Stimulated activated CD4-positive, alpha-beta T cell treated with anti-CD3 and anti-CD28 coated beads, Interleukin-12 subunit alpha, Interleukin-12 subunit beta, amount 100 ng/mL, for 48 hours (primary cell): ENCODE results near the gene TRPC4AP.

Experiments
- DNase-seq, 3 donors: peaks; one replicate each; pipeline ENCODE4 v3.0.0-alpha.2; 2020; ENCODE audit warnings: low read depth in 2 of 3, low spot score in 1 of 3

Gene TRPC4AP

DNA sequence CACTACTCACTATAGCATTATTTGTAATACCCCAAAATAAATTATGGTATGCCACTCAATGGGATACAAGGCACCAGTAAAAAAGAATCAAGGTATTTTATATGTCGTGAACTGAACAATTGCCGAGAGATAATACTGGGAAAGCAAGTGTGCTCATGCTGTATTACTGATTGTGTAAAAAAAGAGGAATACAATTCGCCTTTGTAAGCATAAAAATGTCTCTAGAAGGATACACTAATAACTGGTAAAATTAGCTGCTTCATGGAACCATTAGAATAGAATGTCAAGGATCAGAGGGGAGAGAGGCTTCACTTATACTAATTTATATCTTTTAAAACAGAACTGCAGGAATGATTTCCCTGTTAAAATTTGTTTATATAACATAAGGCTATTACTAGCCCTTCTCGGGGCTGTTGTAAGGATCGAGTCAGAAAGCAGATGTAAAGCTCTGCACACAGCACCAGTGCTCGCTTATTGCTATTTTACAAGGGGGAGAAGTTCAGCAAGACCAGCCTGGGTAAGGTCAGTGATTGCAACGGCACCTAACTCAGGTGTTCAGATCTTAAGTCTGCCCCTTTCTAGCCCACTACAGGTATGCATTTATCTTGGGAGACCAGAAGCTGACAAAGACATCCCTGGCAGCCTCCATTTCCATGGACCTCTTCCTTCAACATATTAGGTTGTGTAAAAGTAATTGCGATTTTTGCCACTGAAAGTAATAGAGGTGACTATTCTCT, 75.3 kb downstream of the TRPC4AP start:
- DNase-seq: no peak

DNA sequence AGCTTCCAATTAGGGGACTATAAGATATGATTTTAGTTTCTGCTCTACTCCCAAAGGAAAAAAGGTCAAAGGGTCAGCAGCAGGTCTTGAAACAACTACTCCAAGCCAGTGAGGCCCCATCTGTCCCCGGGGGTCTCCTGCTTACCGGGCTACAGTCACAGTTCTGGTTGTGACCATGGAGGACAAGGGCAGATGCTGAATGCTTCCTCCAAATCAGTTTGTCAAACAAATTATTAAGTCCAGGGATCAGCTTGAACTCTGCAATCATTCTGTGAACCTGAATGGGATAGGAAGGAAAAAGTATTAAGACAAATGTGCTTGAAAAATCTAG, 76.8 kb downstream of the TRPC4AP start:
- no peak for DNase-seq

DNA sequence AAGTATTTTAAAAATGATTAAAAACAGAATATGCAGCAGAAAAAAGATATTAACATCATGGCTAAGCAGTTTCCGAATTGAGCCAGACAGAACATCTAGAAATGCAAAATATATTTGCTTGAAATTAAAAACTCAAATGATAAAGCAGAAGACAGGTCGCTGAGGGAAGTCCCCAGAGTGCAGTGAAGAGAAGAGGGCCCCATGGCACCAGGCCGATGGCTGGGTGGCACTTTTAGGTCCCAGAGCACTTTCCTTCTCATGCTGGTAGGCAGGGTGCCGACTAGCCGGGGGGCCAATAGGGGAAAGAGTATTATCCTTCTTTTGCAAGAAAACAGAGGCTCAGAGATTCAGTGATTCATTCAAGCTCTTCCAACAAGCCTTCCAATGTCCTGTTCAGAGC, 78.1 kb downstream of the TRPC4AP start:
- DNase-seq: no peak

DNA sequence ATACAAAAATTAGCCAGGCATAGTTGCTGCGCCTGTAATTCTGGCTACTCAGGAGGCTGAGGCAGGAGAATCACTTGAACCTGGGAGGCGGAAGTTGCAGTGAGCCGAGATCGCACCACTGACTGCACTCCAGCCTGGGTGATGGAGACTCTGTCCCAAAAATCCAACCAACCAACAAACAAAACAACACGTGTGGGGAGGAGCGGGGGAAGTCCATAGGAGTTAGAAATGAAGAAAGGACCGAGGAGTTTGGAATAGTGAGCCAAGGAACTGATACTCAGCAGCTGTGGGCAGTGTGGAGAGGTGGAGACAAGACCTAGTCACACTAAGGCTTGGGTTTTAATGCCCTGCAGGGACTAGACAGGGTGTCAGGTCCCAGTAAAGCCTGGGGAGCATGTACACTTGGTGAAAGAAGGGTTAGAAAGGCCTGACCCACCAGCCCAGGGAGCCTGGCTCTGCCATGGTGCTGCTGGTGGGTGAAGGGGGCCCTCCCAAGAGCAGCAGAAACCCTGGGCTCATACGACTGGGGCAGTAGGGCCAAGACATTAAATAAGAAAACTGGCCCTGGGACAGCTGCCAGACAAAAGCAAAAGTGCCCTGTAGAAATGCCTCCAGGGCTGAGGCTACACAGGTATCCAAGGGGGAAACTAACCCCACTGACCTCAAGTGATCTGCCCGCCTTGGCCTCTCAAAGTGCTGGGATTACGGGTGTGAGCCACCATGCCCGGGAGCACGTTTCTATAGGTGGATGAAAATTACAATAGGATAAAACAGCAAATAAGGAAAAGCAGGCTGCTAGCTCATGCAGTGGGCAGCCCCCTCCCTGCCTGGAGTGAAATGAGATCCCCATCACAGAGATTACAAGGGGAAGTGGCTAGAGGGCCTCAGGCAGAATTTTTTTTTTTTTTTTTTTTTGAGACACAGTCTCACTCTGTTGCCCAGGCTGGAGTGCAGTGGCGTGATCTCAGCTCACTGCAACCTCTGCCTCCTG, 78.9 kb downstream of the TRPC4AP start:
- DNase-seq: no peak

DNA sequence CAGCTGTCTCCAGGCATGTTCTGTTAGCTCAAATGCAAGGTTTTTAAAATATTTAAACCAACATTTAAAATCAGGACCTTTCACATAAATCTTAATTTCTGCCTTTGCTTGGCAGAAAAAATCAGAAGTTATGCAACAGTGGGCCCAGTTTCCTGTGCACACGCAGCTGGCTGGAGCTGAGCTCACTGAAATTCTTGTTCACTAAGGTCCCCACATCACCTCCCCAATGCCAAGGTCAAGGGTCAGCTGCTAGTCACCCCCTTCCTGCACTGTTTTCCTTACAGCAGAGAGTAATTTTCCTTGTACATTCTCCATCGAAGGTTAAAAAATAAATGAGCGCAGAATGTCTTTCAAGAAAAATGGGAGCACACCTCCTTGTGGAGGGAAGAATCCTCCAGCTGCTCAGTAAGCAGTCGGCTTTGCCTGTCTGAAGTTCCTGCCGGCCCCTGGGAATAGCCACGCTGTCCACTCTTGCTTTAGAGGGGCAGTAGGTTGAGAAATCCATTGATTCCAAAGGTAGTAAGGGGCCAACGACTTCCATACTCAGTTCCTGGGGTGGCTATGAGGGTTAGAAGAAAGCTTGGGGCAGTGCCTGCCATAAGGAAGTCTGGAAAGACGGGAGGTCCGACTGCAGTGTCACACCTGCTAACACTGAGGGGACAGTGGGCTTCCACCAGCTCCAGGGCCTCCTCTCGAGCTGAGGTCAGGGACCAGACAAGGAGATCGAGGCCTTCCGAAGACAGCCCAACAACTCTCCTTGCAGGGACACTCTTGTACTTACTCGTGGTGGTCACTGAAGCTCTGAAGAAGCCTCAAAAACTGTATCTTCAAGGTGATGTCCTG, 80.2 kb downstream of the TRPC4AP start:
- no peak for DNase-seq

DNA sequence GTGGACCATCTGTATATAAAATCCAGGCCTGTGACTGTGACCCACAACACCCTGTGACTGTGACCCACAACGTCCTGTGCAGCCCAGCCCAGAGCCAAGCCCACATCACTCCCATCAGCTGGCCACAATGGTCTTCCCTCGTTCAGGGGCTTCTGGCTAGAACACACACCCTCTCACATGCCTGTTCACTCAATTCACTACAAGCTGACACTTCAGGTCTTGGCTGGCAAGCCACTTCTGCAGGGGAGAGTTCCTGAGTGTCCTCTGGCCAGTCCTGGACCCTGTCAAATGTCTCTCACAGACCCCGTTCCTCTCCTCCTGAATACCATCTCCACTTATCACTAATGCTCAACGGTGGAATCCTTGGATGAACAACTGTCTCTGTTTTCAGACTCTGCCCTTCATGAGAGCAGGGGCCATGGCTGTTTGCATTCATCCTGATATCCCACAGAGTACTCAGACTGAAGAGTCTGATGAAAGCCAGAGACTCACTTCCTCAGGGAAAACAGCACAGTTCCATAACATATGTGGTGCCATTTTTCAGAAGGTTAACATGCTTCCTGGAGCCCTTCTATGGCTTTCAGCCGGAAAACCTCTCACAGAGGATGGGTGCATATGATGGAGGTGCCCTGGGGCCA, 80.9 kb downstream of the TRPC4AP start:
- DNase-seq: no peak

DNA sequence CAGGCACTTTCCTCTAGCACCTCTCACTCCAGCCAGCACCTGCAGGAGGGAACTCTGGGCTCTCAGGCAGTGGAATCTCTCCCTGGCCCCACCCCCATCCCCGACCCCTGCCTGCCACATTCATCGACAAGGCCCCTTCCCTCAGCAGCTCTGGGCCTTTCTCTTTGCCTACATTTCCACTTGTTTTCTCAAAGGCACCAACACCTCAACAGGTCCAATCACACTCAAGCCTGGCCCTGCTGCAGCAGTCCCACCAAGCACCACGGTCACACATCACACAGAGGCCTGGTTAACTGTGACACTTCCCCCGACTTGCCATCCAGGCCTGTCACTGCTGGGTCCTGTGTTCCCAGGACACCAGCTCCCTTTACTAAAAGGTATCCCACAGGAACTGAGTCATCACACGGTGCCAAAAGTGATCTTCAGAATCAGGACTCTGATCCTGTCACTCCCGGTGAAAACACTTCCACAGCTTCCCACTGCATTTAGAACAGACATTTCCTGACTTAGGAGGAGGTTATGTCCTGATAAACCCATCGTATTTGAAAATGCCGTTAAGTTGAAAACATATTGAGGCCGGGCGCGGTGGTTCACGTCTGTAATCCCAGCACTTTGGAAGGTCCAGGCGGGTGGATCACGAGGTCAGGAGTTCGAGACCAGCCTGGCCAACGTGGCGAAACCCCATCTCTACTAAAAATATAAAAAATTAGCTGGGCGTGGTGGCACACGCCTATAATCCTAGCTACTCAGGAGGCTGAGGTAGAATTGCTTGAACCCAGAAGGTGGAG, 82.0 kb downstream of the TRPC4AP start:
- no peak for DNase-seq

DNA sequence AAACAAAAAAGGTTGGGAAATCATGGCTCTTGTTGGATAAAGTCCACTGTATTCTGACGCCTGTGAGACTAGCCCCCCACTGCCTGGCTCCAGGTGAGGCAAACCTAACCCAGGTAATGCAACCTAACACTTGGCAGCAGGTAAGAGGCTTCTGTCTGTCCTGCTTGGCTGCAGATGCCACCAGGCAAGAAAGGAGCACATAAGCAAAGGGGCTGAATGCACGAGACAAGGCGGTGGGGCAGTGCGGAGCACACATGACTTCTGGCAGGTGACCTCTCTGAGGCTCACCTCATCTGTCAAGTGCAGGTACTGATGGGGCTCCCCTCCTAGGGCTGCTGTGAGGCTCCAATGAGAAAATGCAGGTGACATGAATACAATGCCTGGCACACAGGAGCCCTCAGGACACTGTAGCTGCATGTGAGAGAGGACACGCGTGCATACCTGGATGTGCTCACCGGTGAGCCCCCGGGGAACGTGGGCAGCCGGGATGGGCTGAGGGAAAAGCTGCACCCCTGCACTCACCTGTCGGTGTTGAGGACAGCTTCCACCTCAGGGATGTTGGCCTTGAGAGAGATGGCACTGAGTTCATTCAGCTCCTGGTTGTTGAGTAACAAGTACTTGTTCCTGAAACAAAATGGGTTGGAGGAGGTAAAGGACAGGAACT, 82.8 kb downstream of the TRPC4AP start:
- DNase-seq: no peak

DNA sequence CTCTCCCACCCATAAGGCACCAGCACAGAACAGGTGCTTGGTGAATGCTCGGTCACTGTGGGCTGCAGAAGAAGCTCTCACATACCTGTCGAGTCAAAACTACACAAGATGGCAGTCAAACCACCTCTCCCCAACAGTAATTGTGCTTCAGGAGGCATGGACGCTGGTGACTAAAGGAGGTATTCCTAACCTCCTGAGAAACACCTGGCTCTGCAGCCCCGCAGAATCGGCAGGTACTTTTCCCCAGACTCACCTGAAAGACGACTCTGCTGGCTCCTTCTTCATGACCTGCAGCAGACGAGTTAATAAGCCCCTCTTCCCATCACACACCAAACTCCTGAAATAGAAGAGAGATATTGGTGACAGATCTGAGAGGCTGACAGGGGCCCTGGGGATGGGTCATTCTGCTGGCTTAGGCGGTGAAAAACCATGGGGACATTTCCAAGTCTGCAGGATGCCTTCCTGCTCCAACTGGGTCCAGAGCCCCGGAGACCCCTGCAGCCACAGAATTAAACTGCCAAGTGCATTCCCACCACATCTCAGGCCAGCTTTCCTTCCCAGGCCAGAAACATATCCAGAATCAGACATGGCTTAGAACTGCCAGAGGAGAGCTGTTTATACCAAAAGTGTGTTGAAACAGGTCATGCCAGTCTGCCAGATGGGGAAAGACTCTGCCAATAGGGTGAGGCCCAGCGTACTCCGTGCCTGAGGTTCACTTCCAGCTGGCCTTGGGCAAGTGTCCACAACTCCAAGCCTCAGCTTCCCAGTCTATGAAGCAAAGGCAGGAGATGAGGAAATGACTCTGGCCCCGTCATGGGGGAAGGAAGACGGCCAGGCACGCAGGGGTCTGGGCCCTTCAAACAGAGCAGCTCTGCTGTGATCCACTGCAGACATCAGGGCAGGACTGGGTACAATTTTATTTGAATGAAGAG, 83.9 kb downstream of the TRPC4AP start:
- DNase-seq: no peak

DNA sequence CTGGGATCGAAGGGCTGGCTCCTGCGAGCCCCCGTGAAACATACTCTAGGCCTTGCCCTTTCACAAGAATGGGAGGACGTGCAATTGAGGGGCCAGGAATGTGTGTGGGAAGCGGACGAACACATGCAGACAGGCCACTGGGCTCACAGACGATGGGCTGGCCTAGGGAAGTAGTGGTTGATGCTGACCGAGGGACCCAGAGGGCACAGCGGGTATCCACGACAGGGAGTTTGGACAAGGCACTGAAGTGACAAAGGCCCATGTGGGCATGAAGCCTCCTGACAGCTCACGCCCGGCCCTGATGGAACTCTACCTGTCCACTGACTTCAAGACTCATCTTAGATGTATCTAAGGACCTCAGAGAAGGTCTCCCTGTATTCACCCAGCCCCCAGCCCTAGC, 84.7 kb downstream of the TRPC4AP start:
- DNase-seq: no peak

DNA sequence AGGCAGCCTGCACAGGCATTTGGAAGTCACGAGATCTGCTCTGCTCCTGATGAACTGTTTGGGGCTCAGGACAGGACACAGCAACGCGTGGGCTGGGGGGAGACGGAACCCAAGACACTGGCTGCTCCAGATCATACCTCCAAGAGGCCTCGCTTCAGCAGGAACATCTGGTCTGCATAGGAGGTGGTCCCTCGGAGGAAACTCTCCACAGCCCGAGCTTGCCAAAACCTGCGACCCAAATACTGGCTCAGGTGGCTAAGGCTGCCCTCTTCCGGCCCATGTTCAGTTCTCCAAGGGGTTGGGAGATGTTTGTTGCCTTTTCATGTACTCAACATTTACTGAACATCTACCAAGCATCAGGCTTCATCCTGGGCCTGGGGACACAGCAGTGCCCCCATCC, 85.2 kb downstream of the TRPC4AP start:
- DNase-seq: no peak

DNA sequence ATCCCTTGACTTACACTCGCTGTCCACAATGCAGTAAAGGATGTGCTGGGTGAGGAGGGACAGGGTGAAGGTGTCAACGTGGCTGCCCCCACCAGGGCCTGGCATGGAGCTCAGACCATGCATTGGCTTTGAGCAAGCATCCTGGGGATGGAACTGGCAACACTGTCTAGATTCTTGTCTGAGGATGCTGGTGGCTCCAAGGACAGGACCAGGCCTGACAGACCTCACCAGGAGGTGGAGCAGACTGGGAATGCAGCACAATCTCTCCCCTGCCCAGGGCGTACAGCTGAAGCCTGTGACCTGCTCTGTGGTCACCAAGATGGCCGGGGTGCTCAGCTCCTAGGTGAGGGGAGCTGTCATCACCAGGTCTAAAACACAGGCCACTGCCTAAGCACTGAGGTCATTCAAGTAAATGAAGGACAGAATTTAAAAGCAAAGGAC, 86.1 kb downstream of the TRPC4AP start:
- DNase-seq: no peak

DNA sequence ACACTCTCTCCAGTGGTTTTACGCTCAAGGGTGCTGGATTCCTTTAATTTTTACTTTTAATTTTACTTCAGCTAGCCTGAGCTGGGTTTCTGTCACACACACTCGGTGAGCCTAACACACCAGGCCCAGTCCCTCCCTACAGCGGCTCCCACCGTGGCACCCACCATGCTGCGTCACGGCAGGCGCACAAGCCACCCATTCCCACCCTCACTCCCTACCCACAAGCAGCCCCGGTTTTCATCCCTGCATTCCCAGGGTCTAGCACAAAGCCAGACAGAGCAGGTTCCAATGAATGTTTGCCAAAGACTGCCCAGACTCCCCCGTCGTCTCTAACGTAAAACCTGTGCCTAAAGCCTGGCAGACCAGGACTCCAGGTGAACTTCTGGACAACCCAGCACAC, 86.6 kb downstream of the TRPC4AP start:
- no peak for DNase-seq

DNA sequence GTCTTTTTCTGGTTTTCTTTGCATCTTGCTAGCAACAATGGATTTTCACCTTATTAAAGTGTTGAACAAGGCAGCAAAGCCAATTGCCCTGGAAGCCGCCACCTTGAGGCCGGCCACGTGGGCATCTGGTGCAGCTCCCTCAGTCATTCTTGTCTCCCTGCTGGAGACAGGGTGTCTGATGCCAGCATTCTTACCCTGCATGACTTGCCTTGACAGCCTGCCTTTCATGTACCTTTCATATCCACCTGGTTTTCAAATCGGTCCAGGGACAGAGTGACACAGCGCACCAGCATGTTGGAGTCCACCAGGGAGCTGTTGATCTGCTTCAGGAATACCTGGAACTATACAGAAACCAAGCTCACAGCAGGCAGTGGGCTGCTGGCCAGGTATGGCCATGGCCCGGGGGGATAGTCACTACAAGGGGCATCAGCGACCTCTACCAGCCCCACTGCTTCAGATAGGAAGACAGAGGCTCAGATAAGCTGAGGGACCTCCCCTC, 87.1 kb downstream of the TRPC4AP start:
- DNase-seq: no peak

DNA sequence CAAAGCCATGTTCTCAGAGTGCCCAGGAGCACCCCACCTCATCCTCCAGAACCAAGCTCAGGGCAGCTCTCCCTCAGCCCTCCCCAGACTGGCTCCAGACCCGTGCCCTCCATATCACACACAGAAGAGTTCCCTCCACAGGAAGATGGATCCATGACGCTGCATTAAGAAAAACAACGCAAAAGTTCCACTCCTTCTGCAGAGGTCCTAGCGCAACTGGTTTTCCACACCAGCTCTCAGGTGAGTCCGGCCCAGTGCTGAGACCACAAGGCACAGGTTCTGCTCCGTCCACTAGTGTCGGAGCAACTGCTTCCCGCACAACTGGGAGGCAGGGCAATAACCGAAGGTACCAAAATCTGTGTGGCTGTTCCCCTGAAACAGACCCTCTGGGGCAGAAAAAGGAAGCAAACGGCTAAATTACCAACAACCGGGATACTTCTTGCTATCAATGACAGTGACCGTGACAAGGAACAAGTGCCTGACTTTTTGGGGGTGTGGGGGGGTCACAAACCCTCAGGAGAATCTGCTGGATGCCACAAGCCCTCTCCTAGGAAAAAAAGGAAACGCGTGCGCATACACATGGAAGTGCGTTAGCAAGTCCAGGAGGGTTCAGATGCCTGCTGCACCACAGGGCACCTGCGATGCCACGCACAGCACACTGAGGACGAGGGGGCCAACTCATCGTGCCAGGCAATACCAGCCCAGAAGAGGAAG, 87.7 kb downstream of the TRPC4AP start:
- no peak for DNase-seq

DNA sequence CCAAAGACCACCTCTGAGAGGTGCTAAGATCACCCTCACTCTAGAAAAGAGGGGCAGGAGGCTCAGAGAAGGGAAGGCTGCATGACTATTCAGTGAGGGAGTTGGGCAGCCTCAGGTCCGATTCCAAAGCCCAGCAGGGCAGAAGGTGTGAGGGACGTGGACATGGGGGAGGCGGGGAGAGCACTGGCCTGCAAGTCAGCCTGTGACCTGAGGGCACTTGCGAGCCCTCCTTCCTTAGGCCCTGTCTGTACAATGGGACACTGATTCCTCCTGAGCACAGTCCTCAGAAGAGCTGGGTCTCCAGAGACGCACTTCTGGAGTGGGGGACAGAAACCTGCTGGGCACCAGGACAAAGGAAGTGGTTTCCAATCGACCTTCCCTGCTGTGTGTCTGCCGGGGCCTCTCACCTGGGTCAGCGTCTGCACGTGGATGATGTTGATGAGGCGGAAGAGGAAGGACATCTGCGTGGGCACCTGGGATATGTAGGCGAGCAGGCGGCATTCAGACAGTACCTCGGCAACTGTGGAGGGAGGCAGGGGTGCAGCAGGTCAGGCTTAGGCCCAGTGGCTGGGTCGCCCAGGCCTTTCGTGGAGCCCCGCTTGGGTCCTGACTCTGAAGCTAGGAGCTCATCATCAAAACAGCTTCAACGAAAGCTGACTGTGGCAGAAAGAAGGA, 88.4 kb downstream of the TRPC4AP start:
- no peak for DNase-seq
